ENCODE data around the gene LRRFIP1. TPM values are rescaled to one million over a fixed set of nuclear protein-coding genes. Genes with fewer than 3 reads are reported as not detected.

LRRFIP1 gene
- total and polyA plus RNA-seq, 2 of the 13 experiments (the other 11 are each of a cell fraction or from before 2014, with no cell fraction given) = 15.9 to 40.5 TPM

DNA sequence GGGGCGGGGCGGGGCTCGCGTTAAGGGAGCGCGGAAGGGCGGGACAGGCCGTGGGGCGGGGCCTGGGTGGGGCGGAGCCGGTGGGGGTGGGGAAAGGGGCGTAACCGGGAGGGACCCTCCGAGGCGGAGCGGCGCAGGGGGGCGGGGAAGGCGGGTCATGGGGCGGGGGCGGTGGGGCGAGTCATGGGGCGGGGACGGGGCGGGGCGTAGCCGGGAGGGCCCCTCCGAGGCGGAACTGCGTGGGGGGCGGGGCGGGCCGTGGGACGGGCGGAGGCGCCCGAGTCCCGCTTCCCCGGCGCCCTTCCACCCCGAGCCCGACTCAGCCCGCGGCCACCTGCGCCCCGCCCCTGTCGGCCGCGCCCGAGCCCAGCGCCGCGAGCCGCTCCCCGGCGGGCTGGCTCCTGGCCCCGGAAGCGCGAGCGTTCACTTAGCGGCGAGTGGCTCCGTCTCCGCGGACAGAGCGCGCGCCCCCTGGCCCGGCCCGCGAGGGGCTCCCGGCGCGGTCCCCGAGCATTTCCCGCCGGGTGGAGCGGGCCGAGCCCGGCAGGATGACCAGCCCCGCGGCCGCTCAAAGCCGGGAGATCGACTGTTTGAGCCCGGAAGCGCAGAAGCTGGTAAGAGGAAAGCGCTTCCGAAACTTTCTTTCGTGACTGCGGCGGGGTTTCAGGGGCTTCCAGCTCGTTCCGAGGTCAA is 64.7 kb downstream of the LRRFIP1 start (continued):
- TF ChIP-seq ZNF343 (CRISPR knock-in tag; IDR thresholded peaks at IDR 0.05) (0 out of 2 replicates have a peak, but pooled peaks have one; percentile 73), ZNF235 (CRISPR knock-in tag; IDR thresholded peaks at IDR 0.05; ENCODE audit: borderline replicate concordance) (no peak), ZNF614 (CRISPR knock-in tag; IDR thresholded peaks at IDR 0.05; ENCODE audit: borderline replicate concordance) (no peak), MTA1 (CRISPR knock-in tag; IDR thresholded peaks at IDR 0.05; ENCODE audit: borderline replicate concordance) (peak; percentile 79), CHCHD3 (CRISPR knock-in tag; IDR thresholded peaks at IDR 0.05) (no peak), KMT2B (CRISPR knock-in tag; IDR thresholded peaks at IDR 0.05) (peak; percentile 39), SP5 (CRISPR knock-in tag; IDR thresholded peaks at IDR 0.05; ENCODE audit: borderline replicate concordance, low read depth) (peak; percentile 74), ZNF589 (CRISPR knock-in tag; conservative IDR thresholded peaks at IDR 0.05) (0 out of 2 replicates have a peak, but pooled peaks have one; percentile 1), MEIS2 (CRISPR knock-in tag; IDR thresholded peaks at IDR 0.05) (peak; percentile 22; the same call in 1 of the 2 replicates), IKZF5 (CRISPR knock-in tag; IDR thresholded peaks at IDR 0.05) (no peak), ZNF607 (CRISPR knock-in tag; IDR thresholded peaks at IDR 0.05; ENCODE audit: borderline replicate concordance) (no peak), ZNF768 (CRISPR knock-in tag; IDR thresholded peaks at IDR 0.05) (peak; percentile 33; the same call in 1 of the 2 replicates), ZNF629 (CRISPR knock-in tag; conservative IDR thresholded peaks at IDR 0.05) (0 out of 2 replicates have a peak, but pooled peaks have one; percentile 10), ZNF354B (CRISPR knock-in tag; IDR thresholded peaks at IDR 0.05) (no peak), HOXA9 (CRISPR knock-in tag; IDR thresholded peaks at IDR 0.05; ENCODE audit: borderline replicate concordance) (0 out of 2 replicates have a peak, but pooled peaks have one; percentile 4), ZNF766 (CRISPR knock-in tag; IDR thresholded peaks at IDR 0.05; ENCODE audit: borderline replicate concordance) (no peak), ZBTB14 (CRISPR knock-in tag; IDR thresholded peaks at IDR 0.05) (peak; percentile 49; the same call in 1 of the 2 replicates), SALL2 (CRISPR knock-in tag; IDR thresholded peaks at IDR 0.05) (peak; percentile 51; the same call in 1 of the 2 replicates), FIP1L1 (IDR thresholded peaks at IDR 0.05; ENCODE audit: borderline replicate concordance, insufficient read depth, low read depth, low read length) (no peak), GATAD1 (CRISPR knock-in tag; IDR thresholded peaks at IDR 0.05) (no peak), ZNF230 (CRISPR knock-in tag; IDR thresholded peaks at IDR 0.05) (0 out of 2 replicates have a peak, but pooled peaks have one; percentile 71), ZSCAN12 (CRISPR knock-in tag; IDR thresholded peaks at IDR 0.05) (0 out of 2 replicates have a peak, but pooled peaks have one; percentile 60), SKI (IDR thresholded peaks at IDR 0.05; ENCODE audit: partially characterized antibody) (peak; percentile 33), ZNF672 (CRISPR knock-in tag; IDR thresholded peaks at IDR 0.05) (0 out of 2 replicates have a peak, but pooled peaks have one; percentile 35), TCF7L2 (IDR thresholded peaks at IDR 0.05; ENCODE audit: low read depth, low read length) (no peak)
- TF ChIP-seq, protein P1, sequence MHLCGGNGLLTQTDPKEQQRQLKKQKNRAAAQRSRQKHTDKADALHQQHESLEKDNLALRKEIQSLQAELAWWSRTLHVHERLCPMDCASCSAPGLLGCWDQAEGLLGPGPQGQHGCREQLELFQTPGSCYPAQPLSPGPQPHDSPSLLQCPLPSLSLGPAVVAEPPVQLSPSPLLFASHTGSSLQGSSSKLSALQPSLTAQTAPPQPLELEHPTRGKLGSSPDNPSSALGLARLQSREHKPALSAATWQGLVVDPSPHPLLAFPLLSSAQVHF (CRISPR knock-in tag; IDR thresholded peaks at IDR 0.05) = 0 out of 2 replicates have a peak, but pooled peaks have one; percentile 15
- TF ChIP-seq, protein P2, sequence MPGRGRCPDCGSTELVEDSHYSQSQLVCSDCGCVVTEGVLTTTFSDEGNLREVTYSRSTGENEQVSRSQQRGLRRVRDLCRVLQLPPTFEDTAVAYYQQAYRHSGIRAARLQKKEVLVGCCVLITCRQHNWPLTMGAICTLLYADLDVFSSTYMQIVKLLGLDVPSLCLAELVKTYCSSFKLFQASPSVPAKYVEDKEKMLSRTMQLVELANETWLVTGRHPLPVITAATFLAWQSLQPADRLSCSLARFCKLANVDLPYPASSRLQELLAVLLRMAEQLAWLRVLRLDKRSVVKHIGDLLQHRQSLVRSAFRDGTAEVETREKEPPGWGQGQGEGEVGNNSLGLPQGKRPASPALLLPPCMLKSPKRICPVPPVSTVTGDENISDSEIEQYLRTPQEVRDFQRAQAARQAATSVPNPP (CRISPR knock-in tag; IDR thresholded peaks at IDR 0.05) = no peak

Measured in HepG2 (cell line).